Nephron (organoid): ENCODE measurements around the gene CD6.

Experiments used
- H3K27ac Mint-ChIP-seq, 3 experiments: 2 replicates each; pipeline ENCODE4 v1.8.0; 2020; ENCODE audit warnings: mixed read lengths in 3 of 3, mild to moderate bottlenecking in 2 of 3, moderate library complexity in 1 of 3
- H3K27me3 Mint-ChIP-seq: 2 replicates; pipeline ENCODE4 v1.8.0; 2021; ENCODE audit warnings: low read depth, mild to moderate bottlenecking, moderate library complexity, mixed read lengths
- H3K36me3 Mint-ChIP-seq: 2 replicates; pipeline ENCODE4 v1.8.0; 2020; ENCODE audit warnings: low read depth, mixed read lengths
- H3K4me1 Mint-ChIP-seq: 2 replicates; pipeline ENCODE4 v1.8.0; 2020; ENCODE audit warnings: mixed read lengths
- H3K4me3 Mint-ChIP-seq, 3 experiments: 2 replicates each; pipeline ENCODE4 v1.8.0; 2020; ENCODE audit warnings: mild to moderate bottlenecking in 3 of 3, mixed read lengths in 3 of 3, moderate library complexity in 2 of 3
- H3K9me3 Mint-ChIP-seq: 2 replicates; pipeline ENCODE4 v1.8.0; 2020; ENCODE audit warnings: mixed read lengths
- TF ChIP-seq, protein P1 (sequence below), 3 experiments: fragments of 200-600 bp; sonication (generic); IDR thresholded peaks; one replicate each; pipeline ENCODE4 v1.5.0; 2021; ENCODE audit warnings: antibody characterized with exemption in 3 of 3; ENCODE audit not compliant: unreplicated experiment in 3 of 3

CD6 gene

DNA sequence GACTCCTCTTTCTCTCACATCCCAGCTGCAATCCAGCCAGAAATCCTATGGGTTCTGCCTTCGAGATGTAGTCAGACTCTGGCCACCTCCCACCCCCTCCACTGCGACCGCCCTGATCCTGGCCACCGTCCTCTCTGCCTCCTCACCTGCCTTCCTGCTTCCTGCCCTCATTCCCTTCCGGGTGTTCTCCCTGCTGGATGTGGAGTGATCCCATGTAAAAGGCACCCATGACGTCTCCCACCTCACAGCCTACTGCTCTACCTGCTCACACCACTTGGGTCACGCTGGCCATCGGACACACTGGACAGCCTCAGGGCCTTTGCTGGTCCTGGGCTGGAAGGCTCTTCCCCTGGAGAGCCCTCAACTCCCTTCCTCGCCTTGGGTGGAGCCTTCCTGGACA lies 97.1 kb downstream of the CD6 start:
- H3K27me3 Mint-ChIP-seq = peaks cover 9% of the 10 kb centered on the region

DNA sequence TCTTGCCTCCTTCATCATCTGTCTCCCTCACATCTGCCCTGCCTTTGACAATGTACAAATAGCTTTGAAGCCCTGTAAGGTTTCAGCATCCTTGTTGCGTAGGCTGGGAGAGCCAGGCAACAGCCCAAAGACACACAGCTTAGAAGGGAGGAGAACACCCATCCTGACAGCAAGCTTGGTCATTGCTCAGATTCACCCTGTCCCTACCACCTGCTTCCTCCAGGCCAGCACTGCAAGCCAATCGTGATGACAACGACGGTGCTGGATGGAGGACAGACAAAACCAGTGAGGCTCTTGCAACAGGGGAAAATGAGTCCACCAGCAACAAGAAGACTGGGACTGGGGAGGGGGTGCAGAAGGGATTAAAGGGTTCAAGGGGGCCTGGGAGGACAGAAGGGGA lies 97.9 kb downstream of the CD6 start:
- no peaks in the 10 kb centered on the region for H3K36me3 Mint-ChIP-seq
- H3K27ac Mint-ChIP-seq = peak overlapping the region in 2 of 3 experiments; percentile 93 to 97
- no peaks in the 10 kb centered on the region for H3K9me3 Mint-ChIP-seq
- H3K4me1 Mint-ChIP-seq = peaks cover 35% of the 10 kb centered on the region
- TF ChIP-seq, protein P1, sequence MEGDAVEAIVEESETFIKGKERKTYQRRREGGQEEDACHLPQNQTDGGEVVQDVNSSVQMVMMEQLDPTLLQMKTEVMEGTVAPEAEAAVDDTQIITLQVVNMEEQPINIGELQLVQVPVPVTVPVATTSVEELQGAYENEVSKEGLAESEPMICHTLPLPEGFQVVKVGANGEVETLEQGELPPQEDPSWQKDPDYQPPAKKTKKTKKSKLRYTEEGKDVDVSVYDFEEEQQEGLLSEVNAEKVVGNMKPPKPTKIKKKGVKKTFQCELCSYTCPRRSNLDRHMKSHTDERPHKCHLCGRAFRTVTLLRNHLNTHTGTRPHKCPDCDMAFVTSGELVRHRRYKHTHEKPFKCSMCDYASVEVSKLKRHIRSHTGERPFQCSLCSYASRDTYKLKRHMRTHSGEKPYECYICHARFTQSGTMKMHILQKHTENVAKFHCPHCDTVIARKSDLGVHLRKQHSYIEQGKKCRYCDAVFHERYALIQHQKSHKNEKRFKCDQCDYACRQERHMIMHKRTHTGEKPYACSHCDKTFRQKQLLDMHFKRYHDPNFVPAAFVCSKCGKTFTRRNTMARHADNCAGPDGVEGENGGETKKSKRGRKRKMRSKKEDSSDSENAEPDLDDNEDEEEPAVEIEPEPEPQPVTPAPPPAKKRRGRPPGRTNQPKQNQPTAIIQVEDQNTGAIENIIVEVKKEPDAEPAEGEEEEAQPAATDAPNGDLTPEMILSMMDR (IDR thresholded peaks at IDR 0.05; ENCODE audit: unreplicated experiment in 3 of 3) = no peak
- H3K27me3 Mint-ChIP-seq = peaks cover 6% of the 10 kb centered on the region
- no peak overlapping the region for H3K4me3 Mint-ChIP-seq

More for the DNA sequence above, 97.1 kb downstream of the CD6 start:
- TF ChIP-seq, protein P1 (IDR thresholded peaks at IDR 0.05; ENCODE audit: unreplicated experiment in 3 of 3) = no peak
- H3K36me3 Mint-ChIP-seq = no peaks in the 10 kb centered on the region
- H3K4me3 Mint-ChIP-seq = no peak overlapping the region
- H3K27ac Mint-ChIP-seq = no peak overlapping the region
- peaks cover 31% of the 10 kb centered on the region for H3K4me1 Mint-ChIP-seq
- H3K9me3 Mint-ChIP-seq = no peaks in the 10 kb centered on the region
